Liver (tissue), 9 donors: ENCODE data around the gene WDR62. TPM values are rescaled to one million over a fixed set of nuclear protein-coding genes. Genes with fewer than 3 reads are reported as not detected.

Experiments
- DNase-seq: peaks from one replicate; pipeline ENCODE4 v3.0.0-alpha.2; 2017; ENCODE audit warnings: low spot score
- H3K27ac ChIP-seq, 2 donors: one replicate each; pipeline ENCODE4 v1.7.0; 2013; ENCODE audit warnings: inconsistent platforms in 2 of 2, low read length in 2 of 2, control low read depth in 1 of 2, low read depth in 1 of 2, mild to moderate bottlenecking in 1 of 2
- H3K27me3 ChIP-seq, 4 donors: one replicate each; pipeline versions ENCODE4 v1.6.1 to v1.7.0; 2013; ENCODE audit warnings: low read length in 3 of 4, inconsistent platforms in 1 of 4, mild to moderate bottlenecking in 1 of 4, moderate library complexity in 1 of 4; ENCODE audit not compliant: control insufficient read depth in 4 of 4, insufficient read depth in 4 of 4
- H3K36me3 ChIP-seq, 4 donors: one replicate each; pipeline versions ENCODE4 v1.6.1 to v1.7.0; 2013; ENCODE audit warnings: low read length in 3 of 4, mild to moderate bottlenecking in 3 of 4, low read depth in 1 of 4, moderate library complexity in 1 of 4; ENCODE audit not compliant: control insufficient read depth in 4 of 4, insufficient read depth in 3 of 4
- H3K4me1 ChIP-seq, 4 donors: one replicate each; pipeline versions ENCODE4 v1.6.1 to v1.7.0; 2013; ENCODE audit warnings: low read length in 3 of 4, mild to moderate bottlenecking in 3 of 4, moderate library complexity in 1 of 4; ENCODE audit not compliant: control insufficient read depth in 4 of 4, insufficient read depth in 4 of 4
- H3K4me3 ChIP-seq, 3 donors: one replicate each; pipeline versions ENCODE4 v1.6.1 to v1.7.0; 2013; ENCODE audit warnings: low read length in 3 of 3, control low read depth in 1 of 3, low read depth in 1 of 3, mild to moderate bottlenecking in 1 of 3
- H3K9ac ChIP-seq, 2 donors: one replicate each; pipeline ENCODE4 v1.7.0; 2013; ENCODE audit warnings: low read length in 2 of 2, mild to moderate bottlenecking in 2 of 2, moderate library complexity in 2 of 2, control low read depth in 1 of 2, low read depth in 1 of 2
- H3K9me3 ChIP-seq, 4 donors: one replicate each; pipeline versions ENCODE4 v1.6.1 to v1.7.0; 2013; ENCODE audit warnings: low read length in 3 of 4; ENCODE audit not compliant: control insufficient read depth in 4 of 4
- FOXA1 ChIP-seq: IDR thresholded peaks from 2 replicates; pipeline ENCODE4 v1.6.1; 2016; ENCODE audit warnings: antibody characterized with exemption
- GABPA ChIP-seq, 2 donors: IDR thresholded peaks in 1 of 2; conservative IDR thresholded peaks in 1 of 2; 2 replicates each; pipeline ENCODE4 v1.6.1; 2016; ENCODE audit warnings: antibody characterized with exemption in 2 of 2, mild to moderate bottlenecking in 1 of 2, moderate library complexity in 1 of 2
- HNF4G ChIP-seq: IDR thresholded peaks from 2 replicates; pipeline ENCODE4 v1.6.1; 2016; ENCODE audit warnings: antibody characterized with exemption
- JUND ChIP-seq, 2 donors: IDR thresholded peaks; 2 replicates each; pipeline ENCODE4 v1.6.1; 2016; ENCODE audit warnings: antibody characterized with exemption in 2 of 2
- MAX ChIP-seq: IDR thresholded peaks from 2 replicates; pipeline ENCODE4 v1.6.1; 2016; ENCODE audit warnings: antibody characterized with exemption
- REST ChIP-seq: IDR thresholded peaks from 2 replicates; pipeline ENCODE4 v1.6.1; 2016; ENCODE audit warnings: antibody characterized with exemption, mild to moderate bottlenecking
- RXRA ChIP-seq, 2 donors: IDR thresholded peaks; 2 replicates each; pipeline ENCODE4 v1.6.1; 2017 to 2018; ENCODE audit warnings: antibody characterized with exemption in 2 of 2, mild to moderate bottlenecking in 1 of 2
- SP1 ChIP-seq: IDR thresholded peaks from 2 replicates; pipeline ENCODE4 v1.6.1; 2018; ENCODE audit warnings: antibody characterized with exemption, mild to moderate bottlenecking
- TAF1 ChIP-seq: conservative IDR thresholded peaks from 2 replicates; pipeline ENCODE4 v1.6.1; 2016; ENCODE audit warnings: antibody characterized with exemption, mild to moderate bottlenecking
- WGBS: extraction: QIAGEN DNeasy Blood & Tissue Kit; methylation state at CpG from one replicate; pipeline ENCODE4 v1.1.7; 2013; 5-methylcytosine and 5-hydroxymethylcytosine counted together
- polyA plus RNA-seq, 2 donors: library from polyadenylated mRNA; stranded (reverse) in 1 of 2; unstranded in 1 of 2; fragments of 200-250 nt in 1 of 2; fragments of >200 nt in 1 of 2; fragmentation: Nextera tagmentation in 1 of 2; extraction: Ambion mirVana in 1 of 2; gene quantifications; one replicate each; pipeline versions ENCODE4 v1.2.1 to v1.2.3, GENCODE V29; 2013 to 2015
- total RNA-seq, 2 donors: library from RNA; depleted of rRNA; stranded (reverse); fragments of >200 nt; gene quantifications; one replicate each; pipeline ENCODE4 v1.2.3, GENCODE V29; 2014
- TF ChIP-seq, protein P1 (sequence below): IDR thresholded peaks from 2 replicates; pipeline ENCODE4 v1.6.1; 2016; ENCODE audit warnings: antibody characterized with exemption
- donor health status: healthy.
- donor health status: healthy.
- donor health status: healthy.
- donor health status: healthy.
- donor health status: healthy.

The WDR62 gene
- total and polyA plus RNA-seq, 4 donors, result 0.26 to 6.6 (median 0.71) TPM

GRCh38 chr19:36111200-36111539, 56.5 kb downstream of the WDR62 start:
- Histone ChIP-seq H3K4me1 (peaks cover 5 to 19% (median 13%) of the 10 kb centered on the region in 4 donors), H3K36me3 (peaks cover 0 to 17% (median 3%) of the 10 kb centered on the region in 4 donors), H3K27me3 (no peaks in the 10 kb centered on the region), H3K9me3 (no peaks in the 10 kb centered on the region), H3K27ac (no peak overlapping the region), H3K9ac (no peak overlapping the region), H3K4me3 (no peak overlapping the region)
- TF ChIP-seq REST (no peak), FOXA1 (no peak), MAX (no peak), GABPA (IDR thresholded peaks at IDR 0.05 in 1 of 2, conservative IDR thresholded peaks at IDR 0.05 in 1 of 2) (no peak), TAF1 (no peak), SP1 (no peak), JUND (IDR thresholded peaks at IDR 0.05) (no peak)
- TF ChIP-seq, protein P1, sequence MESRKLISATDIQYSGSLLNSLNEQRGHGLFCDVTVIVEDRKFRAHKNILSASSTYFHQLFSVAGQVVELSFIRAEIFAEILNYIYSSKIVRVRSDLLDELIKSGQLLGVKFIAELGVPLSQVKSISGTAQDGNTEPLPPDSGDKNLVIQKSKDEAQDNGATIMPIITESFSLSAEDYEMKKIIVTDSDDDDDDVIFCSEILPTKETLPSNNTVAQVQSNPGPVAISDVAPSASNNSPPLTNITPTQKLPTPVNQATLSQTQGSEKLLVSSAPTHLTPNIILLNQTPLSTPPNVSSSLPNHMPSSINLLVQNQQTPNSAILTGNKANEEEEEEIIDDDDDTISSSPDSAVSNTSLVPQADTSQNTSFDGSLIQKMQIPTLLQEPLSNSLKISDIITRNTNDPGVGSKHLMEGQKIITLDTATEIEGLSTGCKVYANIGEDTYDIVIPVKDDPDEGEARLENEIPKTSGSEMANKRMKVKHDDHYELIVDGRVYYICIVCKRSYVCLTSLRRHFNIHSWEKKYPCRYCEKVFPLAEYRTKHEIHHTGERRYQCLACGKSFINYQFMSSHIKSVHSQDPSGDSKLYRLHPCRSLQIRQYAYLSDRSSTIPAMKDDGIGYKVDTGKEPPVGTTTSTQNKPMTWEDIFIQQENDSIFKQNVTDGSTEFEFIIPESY, result no peak
- DNase-seq, result no peak
- 92% methylated on average over 13 of the region's 13 CpGs for WGBS

DNA sequence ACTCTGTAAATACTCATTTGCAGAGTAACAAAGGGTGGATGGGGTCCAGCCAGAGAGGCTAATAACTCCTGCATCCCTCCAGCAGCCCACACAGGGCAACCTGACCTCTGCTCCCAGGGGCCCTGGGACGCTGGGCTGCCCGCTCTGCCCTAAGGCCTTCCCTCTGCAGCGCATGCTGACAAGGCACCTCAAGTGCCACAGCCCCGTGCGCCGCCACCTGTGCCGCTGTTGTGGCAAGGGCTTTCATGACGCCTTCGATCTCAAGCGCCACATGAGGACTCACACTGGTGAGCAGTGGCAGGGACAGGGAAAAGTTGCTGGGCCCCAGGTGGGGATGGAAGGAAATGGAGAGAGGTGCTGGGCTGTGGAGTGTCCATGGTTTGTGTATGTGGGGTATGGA, 58.0 kb downstream of the WDR62 start:
- TF ChIP-seq, protein P1, result no peak
- TF ChIP-seq TAF1, result no peak
- H3K27ac ChIP-seq, result no peak overlapping the region
- H3K9me3 ChIP-seq, result no peaks in the 10 kb centered on the region
- WGBS, result 96% methylated on average over 10 of the region's 10 CpGs
- DNase-seq, result no peak
- H3K4me3 ChIP-seq, result no peak overlapping the region
- no peak overlapping the region for H3K9ac ChIP-seq
- peaks cover 5 to 21% (median 17%) of the 10 kb centered on the region in 4 donors for H3K4me1 ChIP-seq
- peaks cover 0 to 17% (median 3%) of the 10 kb centered on the region in 4 donors for H3K36me3 ChIP-seq
- H3K27me3 ChIP-seq, result no peaks in the 10 kb centered on the region

GRCh38 chr19:36113425-36113824, 58.7 kb downstream of the WDR62 start:
- no peak overlapping the region for H3K9ac ChIP-seq
- H3K36me3 ChIP-seq, result peaks cover 0 to 17% (median 6%) of the 10 kb centered on the region in 4 donors
- no peaks in the 10 kb centered on the region for H3K27me3 ChIP-seq
- no peak overlapping the region for H3K4me3 ChIP-seq
- H3K27ac ChIP-seq, result no peak overlapping the region
- H3K9me3 ChIP-seq, result no peaks in the 10 kb centered on the region
- H3K4me1 ChIP-seq, result peaks cover 5 to 21% (median 17%) of the 10 kb centered on the region in 4 donors
- 96% methylated on average over 34 of the region's 34 CpGs for WGBS
- DNase-seq, result no peak
- TF ChIP-seq REST (no peak), RXRA (IDR thresholded peaks at IDR 0.05) (no peak), TAF1 (no peak), HNF4G (no peak), GABPA (IDR thresholded peaks at IDR 0.05 in 1 of 2, conservative IDR thresholded peaks at IDR 0.05 in 1 of 2) (no peak)
- TF ChIP-seq, protein P1, result no peak
